Measurements from ENCODE around the gene UROD.
"Not testable (repeated sequence)": the region's sequence is repeated elsewhere in the genome, so short reads cannot be mapped to it uniquely, and the experiment has no call there.

The UROD gene

DNA sequence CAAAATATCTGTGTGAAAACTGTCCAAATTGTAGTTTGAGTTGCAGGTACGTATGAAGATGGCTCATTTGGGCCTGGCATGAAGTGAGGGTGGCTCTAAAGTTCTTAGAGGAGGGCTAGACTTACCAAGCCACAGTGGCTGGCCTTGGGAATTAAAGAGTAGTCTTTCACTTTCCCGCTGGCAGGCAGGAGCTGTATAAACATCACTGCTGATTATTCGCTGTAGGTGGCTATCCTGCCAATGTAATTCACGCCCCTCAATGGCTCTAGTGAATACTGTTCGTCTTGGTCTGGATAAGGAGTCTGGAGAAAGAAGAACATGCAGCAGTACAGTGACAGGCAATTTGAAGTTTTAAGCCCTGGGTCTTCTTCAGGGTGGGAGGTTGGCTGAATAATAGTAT, 31.0 kb downstream of the UROD start:
- no peak for DNase-seq

GRCh38 chr1:45044916-45045315, 32.9 kb downstream of the UROD start:
- DNase-seq = no peak

DNA sequence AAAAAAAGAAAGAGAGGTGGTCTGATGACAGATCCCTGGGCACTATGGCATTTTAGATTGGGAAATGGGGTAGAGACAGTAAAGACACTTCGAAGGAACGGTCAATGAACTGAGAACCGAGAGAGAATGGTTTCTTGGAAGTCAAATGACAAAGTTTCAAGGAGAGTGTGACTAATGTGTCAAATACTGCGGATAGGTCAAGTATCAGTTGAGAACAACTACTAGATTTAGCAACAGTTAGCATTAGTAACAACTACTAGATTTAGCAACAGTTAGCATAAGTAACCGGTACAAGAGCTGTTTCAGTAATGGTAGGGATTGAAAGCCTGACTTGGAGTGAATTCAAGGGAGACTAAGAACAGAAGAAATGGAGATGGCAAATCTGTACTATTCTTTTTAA, 35.0 kb downstream of the UROD start:
- DNase-seq = no peak

- no peak for DNase-seq
Observed at GRCh38 chr1:45051005-45051772, 39.1 kb downstream of the UROD start.

DNA sequence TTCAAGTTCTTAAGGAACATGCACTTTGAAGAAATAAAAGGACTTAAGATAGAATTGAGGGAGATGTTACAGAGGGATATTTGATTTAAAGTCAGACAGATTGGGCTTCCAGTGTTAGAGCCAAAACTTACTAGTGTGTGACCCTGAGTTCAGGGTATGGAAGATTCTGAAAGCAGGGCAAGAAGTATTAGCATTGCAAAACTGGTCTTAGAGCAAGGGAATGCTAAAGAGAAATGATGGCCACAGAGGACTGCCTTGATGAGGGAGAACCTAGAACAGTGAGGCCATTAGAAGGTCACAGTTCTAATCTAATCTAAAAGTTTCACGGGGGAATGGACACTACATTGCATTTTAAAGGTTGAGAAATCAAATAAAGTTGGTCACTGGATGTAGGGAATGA, 45.5 kb downstream of the UROD start:
- no peak for DNase-seq

DNA sequence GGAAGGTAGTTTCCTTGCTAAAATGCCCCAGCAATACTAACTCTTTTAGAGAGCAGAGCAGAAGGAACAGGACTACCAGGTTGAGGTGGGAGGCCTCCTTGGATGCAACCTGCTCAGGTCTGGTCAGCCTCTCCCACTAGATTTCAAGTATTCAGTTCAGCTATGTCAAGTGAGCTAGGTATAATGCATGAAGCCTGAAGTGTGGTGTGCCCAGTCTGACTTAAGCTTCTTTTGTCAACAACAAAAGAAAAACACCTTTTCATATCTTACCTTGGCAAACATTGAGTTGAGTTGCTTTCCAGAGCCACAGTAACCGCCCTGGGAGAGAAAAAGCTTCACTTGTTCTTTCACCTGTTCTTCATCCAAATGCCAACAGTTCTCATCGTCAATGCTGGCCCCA, 47.8 kb downstream of the UROD start:
- no peak for DNase-seq

DNA sequence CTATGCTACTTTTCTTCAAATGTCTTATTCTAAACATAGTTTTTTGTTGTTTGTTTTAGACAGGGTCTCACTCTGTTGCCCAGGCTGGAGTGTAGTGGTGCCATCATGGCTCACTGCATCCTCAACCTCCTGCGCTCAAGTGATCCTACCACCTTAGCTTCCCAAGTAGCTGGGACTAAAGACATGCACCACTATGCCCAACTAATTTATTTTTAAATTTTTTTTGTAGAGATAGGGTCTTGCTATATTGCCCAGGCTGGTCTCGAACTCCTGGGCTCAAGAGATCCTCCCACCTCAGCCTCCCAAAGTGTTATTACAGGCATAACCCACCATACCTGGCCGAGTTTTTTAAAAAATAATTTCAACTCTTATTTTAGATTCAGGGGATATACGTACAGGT, 50.4 kb downstream of the UROD start:
- not testable (repeated sequence) for DNase-seq

DNA sequence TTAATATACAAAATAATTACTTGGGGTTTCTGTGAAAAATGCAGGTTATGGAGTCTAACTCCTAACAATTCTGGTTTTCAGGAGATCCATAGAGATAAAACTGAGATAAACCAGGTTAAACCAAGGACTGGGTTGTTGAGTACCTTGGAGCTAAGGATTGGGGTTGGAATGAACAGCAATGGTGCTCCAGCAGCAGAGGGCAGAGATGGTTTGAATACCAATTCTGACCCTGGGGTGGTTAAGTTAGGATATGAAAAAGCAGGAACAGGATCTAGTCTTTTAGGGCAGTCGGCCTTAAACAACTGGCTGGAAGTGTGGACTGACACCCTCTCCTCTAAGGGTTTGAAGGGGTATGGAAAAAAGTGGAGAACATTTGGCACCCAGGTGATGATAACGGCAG, 53.0 kb downstream of the UROD start:
- DNase-seq = no peak
